Stimulated activated naive B cell treated with anti-CD40 and anti-IgM and Interleukin-4, amounts not matched to agents 10 μg/mL and 1 μg/mL and 100 μg/mL, for 72 hours (primary cell): Measurements from ENCODE around the gene GPATCH8.

ENCODE experiments used
- ATAC-seq, 2 donors: fragments of 150-1000 bp; cut with Tn5 transposase; replicated peaks; 2 replicates each; pipeline ENCODE4 v1.10.0; 2021; ENCODE audit warnings: moderate library complexity in 1 of 2
- DNase-seq: peaks from one replicate; pipeline ENCODE4 v3.0.0; 2021
- H3K27ac Mint-ChIP-seq: one replicate; pipeline ENCODE4 v1.8.0; 2022; ENCODE audit warnings: mild to moderate bottlenecking, mixed read lengths
- H3K27me3 Mint-ChIP-seq, 2 donors: one replicate each; pipeline ENCODE4 v1.8.0; 2022; ENCODE audit warnings: mixed read lengths in 2 of 2
- H3K36me3 Mint-ChIP-seq, 2 donors: one replicate each; pipeline ENCODE4 v1.8.0; 2022; ENCODE audit warnings: mixed read lengths in 2 of 2, mild to moderate bottlenecking in 1 of 2
- H3K4me1 Mint-ChIP-seq, 2 donors: one replicate each; pipeline ENCODE4 v1.8.0; 2022; ENCODE audit warnings: mixed read lengths in 2 of 2, mild to moderate bottlenecking in 1 of 2
- H3K4me3 Mint-ChIP-seq, 2 donors: one replicate each; pipeline ENCODE4 v1.8.0; 2022; ENCODE audit warnings: mild to moderate bottlenecking in 2 of 2, mixed read lengths in 2 of 2, moderate library complexity in 1 of 2
- H3K9me3 Mint-ChIP-seq, 2 donors: one replicate each; pipeline ENCODE4 v1.8.0; 2022; ENCODE audit warnings: mixed read lengths in 2 of 2, mild to moderate bottlenecking in 1 of 2

GPATCH8 gene

GRCh38 chr17:44451832-44452231 is 51.4 kb downstream of the GPATCH8 start:
- Mint-ChIP-seq H3K9me3 (no peaks in the 10 kb centered on the region), H3K27ac (no peak overlapping the region), H3K36me3 (peaks cover 8 to 9% of the 10 kb centered on the region in 2 donors), H3K4me3 (no peak overlapping the region), H3K4me1 (peaks cover 4 to 17% of the 10 kb centered on the region in 2 donors), H3K27me3 (no peaks in the 10 kb centered on the region)
- ATAC-seq (no peak), DNase-seq (no peak)

- peaks cover 6 to 17% of the 10 kb centered on the region in 2 donors for H3K4me1 Mint-ChIP-seq
- H3K9me3 Mint-ChIP-seq: no peaks in the 10 kb centered on the region
- peaks cover 8 to 9% of the 10 kb centered on the region in 2 donors for H3K36me3 Mint-ChIP-seq
- DNase-seq (no peak), ATAC-seq (no peak)
- no peak overlapping the region for H3K4me3 Mint-ChIP-seq
- H3K27me3 Mint-ChIP-seq: no peaks in the 10 kb centered on the region
- H3K27ac Mint-ChIP-seq: no peak overlapping the region
These were observed 52.1 kb downstream of the GPATCH8 start for GRCh38 chr17:44451016-44451627.

GRCh38 chr17:44448412-44448811 is 54.8 kb downstream of the GPATCH8 start:
- Mint-ChIP-seq H3K27ac (no peak overlapping the region), H3K36me3 (peaks cover 8 to 15% of the 10 kb centered on the region in 2 donors), H3K4me3 (no peak overlapping the region), H3K9me3 (no peaks in the 10 kb centered on the region), H3K27me3 (no peaks in the 10 kb centered on the region), H3K4me1 (peaks cover 8 to 23% of the 10 kb centered on the region in 2 donors)
- ATAC-seq: no peak
- DNase-seq: no peak

GRCh38 chr17:44444735-44445105 is 58.5 kb downstream of the GPATCH8 start:
- Mint-ChIP-seq H3K4me3 (no peak overlapping the region), H3K27me3 (no peaks in the 10 kb centered on the region)
- no peak for ATAC-seq

GRCh38 chr17:44442806-44443205 is 60.4 kb downstream of the GPATCH8 start:
- no peak overlapping the region for H3K27ac Mint-ChIP-seq
- peaks cover 8 to 16% of the 10 kb centered on the region in 2 donors for H3K36me3 Mint-ChIP-seq

More at GRCh38 chr17:44444735-44445105, 58.5 kb downstream of the GPATCH8 start:
- no peaks in the 10 kb centered on the region for H3K9me3 Mint-ChIP-seq
- no peak for DNase-seq
- H3K36me3 Mint-ChIP-seq: peaks cover 3 to 12% of the 10 kb centered on the region in 2 donors
- no peak overlapping the region for H3K27ac Mint-ChIP-seq
- H3K4me1 Mint-ChIP-seq: peaks cover 4 to 6% of the 10 kb centered on the region in 2 donors

GRCh38 chr17:44439168-44439567 is 64.0 kb downstream of the GPATCH8 start:
- Mint-ChIP-seq H3K4me1 (peaks cover 4 to 11% of the 10 kb centered on the region in 2 donors), H3K9me3 (no peaks in the 10 kb centered on the region), H3K27me3 (no peaks in the 10 kb centered on the region), H3K4me3 (no peak overlapping the region), H3K36me3 (peaks cover 8 to 13% of the 10 kb centered on the region in 2 donors), H3K27ac (peak overlapping the region; percentile 26)
- ATAC-seq (no peak), DNase-seq (no peak)

More at GRCh38 chr17:44442806-44443205, 60.4 kb downstream of the GPATCH8 start:
- no peak overlapping the region for H3K4me3 Mint-ChIP-seq
- no peak for ATAC-seq
- peaks cover 7 to 16% of the 10 kb centered on the region in 2 donors for H3K4me1 Mint-ChIP-seq
- H3K27me3 Mint-ChIP-seq: no peaks in the 10 kb centered on the region
- H3K9me3 Mint-ChIP-seq: no peaks in the 10 kb centered on the region
- DNase-seq: no peak

GRCh38 chr17:44438636-44439035 is 64.6 kb downstream of the GPATCH8 start:
- peaks cover 4 to 11% of the 10 kb centered on the region in 2 donors for H3K4me1 Mint-ChIP-seq
- ATAC-seq (no peak), DNase-seq (no peak)
- H3K4me3 Mint-ChIP-seq: no peak overlapping the region
- H3K9me3 Mint-ChIP-seq: no peaks in the 10 kb centered on the region
- H3K27me3 Mint-ChIP-seq: no peaks in the 10 kb centered on the region
- H3K27ac Mint-ChIP-seq: peak overlapping the region; percentile 1
- peaks cover 10 to 17% of the 10 kb centered on the region in 2 donors for H3K36me3 Mint-ChIP-seq

- Mint-ChIP-seq H3K27me3 (no peaks in the 10 kb centered on the region), H3K9me3 (no peaks in the 10 kb centered on the region), H3K4me1 (peaks cover 4 to 11% of the 10 kb centered on the region in 2 donors), H3K36me3 (peaks cover 21 to 31% of the 10 kb centered on the region in 2 donors), H3K4me3 (no peak overlapping the region), H3K27ac (no peak overlapping the region)
- ATAC-seq (no peak), DNase-seq (no peak)
These were observed 66.9 kb downstream of the GPATCH8 start for GRCh38 chr17:44436336-44436735.

- H3K27me3 Mint-ChIP-seq: no peaks in the 10 kb centered on the region
- H3K4me3 Mint-ChIP-seq: no peak overlapping the region
- no peak for DNase-seq
- no peak for ATAC-seq
- no peaks in the 10 kb centered on the region for H3K9me3 Mint-ChIP-seq
- no peak overlapping the region for H3K27ac Mint-ChIP-seq
- peaks cover 0 to 5% of the 10 kb centered on the region in 2 donors for H3K4me1 Mint-ChIP-seq
- peaks cover 33 to 35% of the 10 kb centered on the region in 2 donors for H3K36me3 Mint-ChIP-seq
These were observed 70.7 kb downstream of the GPATCH8 start for GRCh38 chr17:44432254-44433157.

- H3K27me3 Mint-ChIP-seq: no peaks in the 10 kb centered on the region
- ATAC-seq (no peak), DNase-seq (no peak)
- peaks cover 0 to 5% of the 10 kb centered on the region in 2 donors for H3K4me1 Mint-ChIP-seq
- no peaks in the 10 kb centered on the region for H3K9me3 Mint-ChIP-seq
- no peak overlapping the region for H3K4me3 Mint-ChIP-seq
- H3K27ac Mint-ChIP-seq: no peak overlapping the region
- peaks cover 23 to 33% of the 10 kb centered on the region in 2 donors for H3K36me3 Mint-ChIP-seq
These were observed 78.3 kb downstream of the GPATCH8 start for GRCh38 chr17:44424828-44425461.

- H3K9me3 Mint-ChIP-seq: no peaks in the 10 kb centered on the region
- DNase-seq (no peak), ATAC-seq (peak; percentile 68 to 84)
- no peak overlapping the region for H3K4me3 Mint-ChIP-seq
- no peaks in the 10 kb centered on the region for H3K27me3 Mint-ChIP-seq
- peaks cover 5 to 11% of the 10 kb centered on the region in 2 donors for H3K4me1 Mint-ChIP-seq
- H3K27ac Mint-ChIP-seq: peak overlapping the region; percentile 7
- peaks cover 17 to 34% of the 10 kb centered on the region in 2 donors for H3K36me3 Mint-ChIP-seq
These were observed 85.7 kb downstream of the GPATCH8 start for GRCh38 chr17:44417553-44417952.

- Mint-ChIP-seq H3K9me3 (no peaks in the 10 kb centered on the region), H3K36me3 (peaks cover 20 to 35% of the 10 kb centered on the region in 2 donors), H3K4me3 (no peak overlapping the region), H3K27me3 (no peaks in the 10 kb centered on the region), H3K4me1 (peaks cover 5 to 11% of the 10 kb centered on the region in 2 donors), H3K27ac (no peak overlapping the region)
- ATAC-seq (peak in 1 of 2 donors; percentile 34), DNase-seq (no peak)
These were observed 86.5 kb downstream of the GPATCH8 start for GRCh38 chr17:44416558-44417289.

GRCh38 chr17:44414394-44415155 is 88.6 kb downstream of the GPATCH8 start:
- H3K9me3 Mint-ChIP-seq: no peaks in the 10 kb centered on the region
- no peak for DNase-seq
- no peak overlapping the region for H3K27ac Mint-ChIP-seq
- no peaks in the 10 kb centered on the region for H3K27me3 Mint-ChIP-seq
- H3K4me3 Mint-ChIP-seq: no peak overlapping the region
- peaks cover 16 to 26% of the 10 kb centered on the region in 2 donors for H3K36me3 Mint-ChIP-seq
- ATAC-seq: peak; percentile 36 to 38
- peaks cover 5 to 11% of the 10 kb centered on the region in 2 donors for H3K4me1 Mint-ChIP-seq
